Right atrium auricular region (tissue), 2 donors: Measurements from ENCODE around the gene WDFY1. TPM values are rescaled to one million over a fixed set of nuclear protein-coding genes. Genes with fewer than 3 reads are reported as not detected.
"Not testable (repeated sequence)": the region's sequence is repeated elsewhere in the genome, so short reads cannot be mapped to it uniquely, and the experiment has no call there.

Experiments used
- DNase-seq: peaks from one replicate; pipeline ENCODE4 v3.0.0-alpha.2; 2019; ENCODE audit warnings: low spot score
- H3K27ac ChIP-seq, 2 donors: fragments of 200-600 bp; sonication (generic); 1 replicate in 1 of 2; 2 replicates in 1 of 2; pipeline ENCODE4 v1.5.1; 2016 to 2019
- H3K27me3 ChIP-seq, 2 donors: fragments of 200-600 bp; sonication (generic); one replicate each; pipeline versions ENCODE4 v1.5.1 to v1.6.0; 2017 to 2019
- H3K36me3 ChIP-seq: fragments of 200-600 bp; sonication (generic); one replicate; pipeline ENCODE4 v1.5.1; 2016
- H3K4me1 ChIP-seq, 2 donors: fragments of 200-600 bp; sonication (generic); one replicate each; pipeline versions ENCODE4 v1.5.1 to v1.6.0; 2017 to 2019
- H3K4me3 ChIP-seq, 2 donors: fragments of 200-600 bp; sonication (generic); 1 replicate in 1 of 2; 2 replicates in 1 of 2; pipeline ENCODE4 v1.5.1; 2017 to 2019; ENCODE audit warnings: mild to moderate bottlenecking in 1 of 2, moderate library complexity in 1 of 2
- H3K9me3 ChIP-seq, 2 donors: fragments of 200-600 bp; sonication (generic); one replicate each; pipeline ENCODE4 v1.5.1; 2019
- total RNA-seq, 2 donors: library from RNA; depleted of rRNA; stranded (reverse); fragments of >200 nt; gene quantifications; one replicate each; pipeline ENCODE4 v1.1.0, GENCODE V29; 2016
- TF ChIP-seq, protein P1 (sequence below), 2 donors: fragments of 200-600 bp; sonication (generic); IDR thresholded peaks; one replicate each; pipeline ENCODE4 v1.5.1; 2019; ENCODE audit warnings: antibody characterized with exemption in 2 of 2

Gene WDFY1
- total RNA-seq, 2 donors from 2014 or later, result 13.8 to 16.8 TPM

DNA sequence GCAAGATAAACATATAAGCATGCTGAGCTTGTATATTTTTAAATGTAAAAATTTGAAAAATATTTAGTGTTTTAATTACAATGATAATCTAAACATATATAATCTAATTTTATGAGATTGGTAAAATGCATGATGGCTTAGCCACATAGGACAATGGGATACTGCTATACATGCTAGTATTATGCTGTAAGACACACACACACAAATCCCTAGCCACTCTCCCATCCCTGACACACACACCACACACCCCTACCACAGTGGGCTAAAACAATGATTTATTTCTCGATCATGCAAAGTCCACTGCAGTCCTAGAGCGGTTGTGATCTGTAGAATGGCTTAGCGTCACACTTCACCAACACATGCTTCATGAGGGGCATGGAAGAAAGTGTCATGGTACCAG is 71.5 kb downstream of the WDFY1 start:
- H3K27me3 ChIP-seq, result no peaks in the 10 kb centered on the region
- H3K4me1 ChIP-seq, result no peaks in the 10 kb centered on the region
- H3K27ac ChIP-seq, result no peak overlapping the region
- TF ChIP-seq, protein P1, sequence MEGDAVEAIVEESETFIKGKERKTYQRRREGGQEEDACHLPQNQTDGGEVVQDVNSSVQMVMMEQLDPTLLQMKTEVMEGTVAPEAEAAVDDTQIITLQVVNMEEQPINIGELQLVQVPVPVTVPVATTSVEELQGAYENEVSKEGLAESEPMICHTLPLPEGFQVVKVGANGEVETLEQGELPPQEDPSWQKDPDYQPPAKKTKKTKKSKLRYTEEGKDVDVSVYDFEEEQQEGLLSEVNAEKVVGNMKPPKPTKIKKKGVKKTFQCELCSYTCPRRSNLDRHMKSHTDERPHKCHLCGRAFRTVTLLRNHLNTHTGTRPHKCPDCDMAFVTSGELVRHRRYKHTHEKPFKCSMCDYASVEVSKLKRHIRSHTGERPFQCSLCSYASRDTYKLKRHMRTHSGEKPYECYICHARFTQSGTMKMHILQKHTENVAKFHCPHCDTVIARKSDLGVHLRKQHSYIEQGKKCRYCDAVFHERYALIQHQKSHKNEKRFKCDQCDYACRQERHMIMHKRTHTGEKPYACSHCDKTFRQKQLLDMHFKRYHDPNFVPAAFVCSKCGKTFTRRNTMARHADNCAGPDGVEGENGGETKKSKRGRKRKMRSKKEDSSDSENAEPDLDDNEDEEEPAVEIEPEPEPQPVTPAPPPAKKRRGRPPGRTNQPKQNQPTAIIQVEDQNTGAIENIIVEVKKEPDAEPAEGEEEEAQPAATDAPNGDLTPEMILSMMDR (IDR thresholded peaks at IDR 0.05), result no peak
- no peaks in the 10 kb centered on the region for H3K9me3 ChIP-seq
- H3K4me3 ChIP-seq, result no peak overlapping the region
- H3K36me3 ChIP-seq, result peaks cover 52% of the 10 kb centered on the region
- DNase-seq, result no peak

DNA sequence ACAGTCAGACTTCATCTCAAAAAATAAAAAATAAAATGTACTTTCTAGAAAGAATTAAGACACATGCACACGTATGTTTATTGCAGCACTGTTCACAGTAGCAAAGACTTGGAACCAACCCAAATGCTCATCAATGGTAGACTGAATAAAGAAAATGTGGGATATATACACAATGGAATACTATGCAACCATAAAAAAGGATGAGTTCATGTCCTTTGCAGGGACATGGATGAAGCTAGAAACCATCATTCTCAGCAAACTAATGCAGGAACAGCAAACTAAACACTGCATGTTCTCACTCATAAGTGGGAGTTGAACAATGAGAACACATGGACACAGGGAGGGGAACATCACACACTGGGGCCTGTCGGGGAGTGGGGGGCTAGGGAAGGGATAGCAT is 72.4 kb downstream of the WDFY1 start:
- not testable (repeated sequence) for H3K4me3 ChIP-seq, H3K4me1 ChIP-seq, DNase-seq, H3K27me3 ChIP-seq, H3K9me3 ChIP-seq, H3K27ac ChIP-seq
- H3K36me3 ChIP-seq, result peaks cover 43% of the 10 kb centered on the region

DNA sequence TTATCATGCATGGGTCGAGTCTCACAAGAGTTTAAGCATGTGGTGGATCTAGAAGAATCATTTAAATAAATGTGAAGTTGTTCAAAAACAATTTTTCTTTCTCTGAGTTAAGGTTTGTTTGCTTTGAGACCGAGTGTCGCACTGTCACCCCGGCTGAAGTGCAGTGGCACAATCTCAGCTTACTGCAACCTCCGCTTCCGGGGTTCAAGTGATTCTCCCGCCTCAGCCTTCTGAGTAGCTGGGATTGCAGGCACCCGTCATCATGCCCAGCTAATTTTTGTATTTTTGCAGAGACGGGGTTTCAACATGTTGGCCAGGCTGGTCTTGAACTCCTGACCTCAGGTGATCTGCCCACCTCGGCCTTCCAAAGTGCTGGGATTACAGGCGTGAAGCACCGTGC is 73.5 kb downstream of the WDFY1 start:
- not testable (repeated sequence) for H3K27me3 ChIP-seq, H3K27ac ChIP-seq, H3K4me3 ChIP-seq, DNase-seq, H3K9me3 ChIP-seq, H3K4me1 ChIP-seq
- peaks cover 36% of the 10 kb centered on the region for H3K36me3 ChIP-seq

DNA sequence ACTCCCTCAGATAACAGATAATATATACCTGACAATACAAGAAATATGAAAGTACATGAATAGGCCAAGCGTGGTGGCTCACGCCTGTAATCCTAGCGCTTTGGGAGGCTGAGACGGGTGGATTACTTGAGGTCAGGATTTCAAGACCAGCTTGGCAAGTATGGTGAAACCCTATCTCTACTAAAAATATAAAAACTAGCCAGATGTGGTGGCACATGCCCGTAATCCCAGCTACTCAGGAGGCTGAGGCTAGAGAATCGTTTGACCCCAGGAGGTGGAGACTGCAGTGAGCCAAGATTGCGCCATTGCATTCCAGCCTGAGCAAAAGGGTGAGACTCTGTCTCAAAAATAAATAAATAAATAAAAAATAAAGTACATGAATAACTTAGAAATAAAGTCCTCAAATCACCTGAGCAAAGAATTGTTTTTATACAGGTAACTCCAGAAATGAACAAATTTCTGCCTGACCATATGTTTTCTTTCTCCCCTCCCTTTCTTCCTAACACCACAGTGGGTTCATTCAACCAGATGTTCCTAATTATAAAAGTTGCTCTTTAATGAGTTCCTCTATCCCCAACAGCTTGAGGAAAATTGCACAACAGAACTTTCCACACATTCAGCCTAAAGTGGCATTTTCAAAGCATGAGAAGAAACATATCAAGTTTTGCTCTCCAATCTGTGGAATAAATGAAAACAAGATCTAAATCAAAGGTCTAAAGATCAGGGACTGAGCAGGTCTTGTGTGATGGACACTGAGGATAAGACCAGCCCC is 74.1 kb downstream of the WDFY1 start:
- TF ChIP-seq, protein P1 (IDR thresholded peaks at IDR 0.05), result no peak
- no peaks in the 10 kb centered on the region for H3K4me1 ChIP-seq
- no peak overlapping the region for H3K27ac ChIP-seq
- no peaks in the 10 kb centered on the region for H3K27me3 ChIP-seq
- H3K36me3 ChIP-seq, result peaks cover 30% of the 10 kb centered on the region
- no peak for DNase-seq
- H3K9me3 ChIP-seq, result no peaks in the 10 kb centered on the region
- H3K4me3 ChIP-seq, result no peak overlapping the region

DNA sequence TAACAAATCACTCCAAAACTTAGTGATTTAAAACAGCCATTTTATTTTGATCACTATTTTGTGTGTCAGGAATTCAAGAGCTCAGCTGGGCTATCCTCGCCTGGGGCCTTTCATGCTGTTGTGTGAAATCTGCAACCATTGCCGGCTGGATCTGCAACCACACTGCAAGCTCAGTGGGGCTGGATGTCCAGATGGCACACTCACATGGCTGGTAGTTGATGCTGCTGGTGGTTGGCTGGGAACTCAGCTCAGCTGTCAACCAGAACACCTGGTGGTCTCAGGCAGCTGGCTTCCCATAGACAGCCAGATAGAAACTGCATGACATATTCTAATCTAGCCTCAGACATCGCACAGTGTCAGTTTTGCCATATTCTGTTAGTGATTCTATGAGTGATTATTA is 77.1 kb downstream of the WDFY1 start:
- TF ChIP-seq, protein P1 (IDR thresholded peaks at IDR 0.05), result no peak
- no peaks in the 10 kb centered on the region for H3K27me3 ChIP-seq
- H3K4me1 ChIP-seq, result no peaks in the 10 kb centered on the region
- no peaks in the 10 kb centered on the region for H3K9me3 ChIP-seq
- peaks cover 9% of the 10 kb centered on the region for H3K36me3 ChIP-seq
- H3K4me3 ChIP-seq, result no peak overlapping the region
- DNase-seq, result no peak
- H3K27ac ChIP-seq, result no peak overlapping the region

DNA sequence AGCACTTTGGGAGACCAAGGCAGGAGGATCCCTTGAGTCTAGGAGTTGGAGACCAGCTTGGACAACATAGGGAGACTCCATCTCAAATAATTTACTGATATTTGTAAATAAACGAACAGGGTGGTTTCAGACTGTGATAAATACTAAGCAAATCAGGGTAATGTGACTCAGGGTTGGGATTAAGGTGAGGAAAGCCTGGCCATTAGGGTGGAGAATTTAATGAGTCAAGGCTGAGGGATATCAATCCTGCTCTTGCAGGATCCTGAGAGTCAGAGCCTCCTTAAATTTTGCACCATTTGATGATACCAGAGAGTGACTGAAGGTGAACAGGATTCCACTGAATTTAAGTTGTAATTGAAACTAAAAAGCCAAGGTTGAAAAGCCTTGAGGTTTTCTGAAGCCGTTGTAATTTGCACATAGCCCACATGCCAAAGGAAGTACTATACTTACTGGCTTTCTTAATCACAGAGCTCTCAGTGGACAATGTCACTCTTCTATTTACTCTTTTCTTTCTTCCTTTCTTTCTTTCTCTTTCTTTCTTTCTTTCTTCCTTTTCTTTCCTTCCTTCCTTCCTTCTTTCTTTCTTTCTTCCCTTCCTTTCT is 79.1 kb downstream of the WDFY1 start:
- DNase-seq, result no peak
- Histone ChIP-seq H3K9me3 (no peaks in the 10 kb centered on the region), H3K4me1 (no peaks in the 10 kb centered on the region), H3K27me3 (no peaks in the 10 kb centered on the region), H3K27ac (no peak overlapping the region), H3K4me3 (no peak overlapping the region), H3K36me3 (no peaks in the 10 kb centered on the region)
- TF ChIP-seq, protein P1 (IDR thresholded peaks at IDR 0.05), result no peak

DNA sequence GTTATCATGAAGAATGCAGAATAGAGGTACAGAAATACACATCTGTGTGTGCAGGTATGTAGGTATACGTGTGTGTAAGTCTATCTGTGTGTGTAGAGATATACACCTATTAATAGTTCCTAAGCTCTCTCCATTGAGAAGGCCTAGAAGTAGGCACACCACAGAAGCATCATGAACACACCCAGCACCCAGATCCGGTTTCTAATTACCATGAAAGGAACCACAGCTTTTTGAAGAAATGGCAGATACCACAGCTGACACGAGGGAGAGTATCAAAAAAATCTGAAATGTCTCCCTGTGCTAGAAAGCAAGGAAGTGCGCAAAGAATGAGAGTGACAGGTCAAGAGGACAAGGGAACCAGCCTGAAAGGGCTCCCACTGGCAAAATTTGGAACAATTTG is 80.0 kb downstream of the WDFY1 start:
- Histone ChIP-seq H3K27ac (no peak overlapping the region), H3K36me3 (no peaks in the 10 kb centered on the region), H3K4me3 (no peak overlapping the region), H3K4me1 (no peaks in the 10 kb centered on the region), H3K9me3 (no peaks in the 10 kb centered on the region), H3K27me3 (no peaks in the 10 kb centered on the region)
- DNase-seq, result no peak
- TF ChIP-seq, protein P1 (IDR thresholded peaks at IDR 0.05), result no peak
